Neutrophil (primary cell): ENCODE data around the gene ADAMTSL1.

Source experiments
- H3K27ac ChIP-seq: fragments of 200-600 bp; sonication (generic); 2 replicates; pipeline ENCODE4 v1.5.1; 2016; ENCODE audit warnings: mild to moderate bottlenecking, moderate library complexity
- H3K27me3 ChIP-seq: fragments of 200-600 bp; sonication (generic); 2 replicates; pipeline ENCODE4 v1.6.0; 2016; ENCODE audit warnings: mild to moderate bottlenecking
- H3K36me3 ChIP-seq: fragments of 200-600 bp; sonication (generic); 2 replicates; pipeline ENCODE4 v1.5.1; 2017
- H3K4me1 ChIP-seq, 2 experiments: fragments of 200-600 bp in 1 of 2; sonication (generic) in 1 of 2; 1 replicate in 1 of 2; 2 replicates in 1 of 2; pipeline versions ENCODE4 v1.5.1 to v1.6.1; 2013 to 2016; ENCODE audit warnings: low read depth in 1 of 2, low read length in 1 of 2, mild to moderate bottlenecking in 1 of 2, moderate library complexity in 1 of 2; ENCODE audit not compliant: control insufficient read depth in 1 of 2, insufficient read depth in 1 of 2
- H3K4me3 ChIP-seq, 2 experiments: fragments of 200-600 bp in 1 of 2; sonication (generic) in 1 of 2; 1 replicate in 1 of 2; 2 replicates in 1 of 2; pipeline ENCODE4 v1.5.1; 2013 to 2016; ENCODE audit warnings: low read depth in 1 of 2, low read length in 1 of 2, mild to moderate bottlenecking in 1 of 2, moderate library complexity in 1 of 2
- H3K9me3 ChIP-seq: fragments of 200-600 bp; sonication (generic); 2 replicates; pipeline ENCODE4 v1.5.1; 2016
- TF ChIP-seq, protein P1 (sequence below): fragments of 200-600 bp; sonication (generic); IDR thresholded peaks from 2 replicates; pipeline ENCODE4 v1.5.1; 2016; ENCODE audit warnings: antibody characterized with exemption

The ADAMTSL1 gene

GRCh38 chr9:18851069-18851795 lies 377.3 kb downstream of the ADAMTSL1 start:
- TF ChIP-seq, protein P1, sequence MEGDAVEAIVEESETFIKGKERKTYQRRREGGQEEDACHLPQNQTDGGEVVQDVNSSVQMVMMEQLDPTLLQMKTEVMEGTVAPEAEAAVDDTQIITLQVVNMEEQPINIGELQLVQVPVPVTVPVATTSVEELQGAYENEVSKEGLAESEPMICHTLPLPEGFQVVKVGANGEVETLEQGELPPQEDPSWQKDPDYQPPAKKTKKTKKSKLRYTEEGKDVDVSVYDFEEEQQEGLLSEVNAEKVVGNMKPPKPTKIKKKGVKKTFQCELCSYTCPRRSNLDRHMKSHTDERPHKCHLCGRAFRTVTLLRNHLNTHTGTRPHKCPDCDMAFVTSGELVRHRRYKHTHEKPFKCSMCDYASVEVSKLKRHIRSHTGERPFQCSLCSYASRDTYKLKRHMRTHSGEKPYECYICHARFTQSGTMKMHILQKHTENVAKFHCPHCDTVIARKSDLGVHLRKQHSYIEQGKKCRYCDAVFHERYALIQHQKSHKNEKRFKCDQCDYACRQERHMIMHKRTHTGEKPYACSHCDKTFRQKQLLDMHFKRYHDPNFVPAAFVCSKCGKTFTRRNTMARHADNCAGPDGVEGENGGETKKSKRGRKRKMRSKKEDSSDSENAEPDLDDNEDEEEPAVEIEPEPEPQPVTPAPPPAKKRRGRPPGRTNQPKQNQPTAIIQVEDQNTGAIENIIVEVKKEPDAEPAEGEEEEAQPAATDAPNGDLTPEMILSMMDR = no peak
- no peak overlapping the region for H3K4me3 ChIP-seq
- H3K27me3 ChIP-seq = no peaks in the 10 kb centered on the region

GRCh38 chr9:18855656-18856055 lies 381.7 kb downstream of the ADAMTSL1 start:
- Histone ChIP-seq H3K4me3 (no peak overlapping the region), H3K27me3 (no peaks in the 10 kb centered on the region), H3K4me1 (no peaks in the 10 kb centered on the region), H3K27ac (no peak overlapping the region), H3K9me3 (no peaks in the 10 kb centered on the region), H3K36me3 (no peaks in the 10 kb centered on the region)
- TF ChIP-seq, protein P1 = no peak

More at GRCh38 chr9:18851069-18851795, 377.3 kb downstream of the ADAMTSL1 start:
- Histone ChIP-seq H3K4me1 (no peaks in the 10 kb centered on the region), H3K27ac (no peak overlapping the region), H3K36me3 (no peaks in the 10 kb centered on the region), H3K9me3 (no peaks in the 10 kb centered on the region)

GRCh38 chr9:18857334-18857733 lies 383.4 kb downstream of the ADAMTSL1 start:
- TF ChIP-seq, protein P1 = no peak
- Histone ChIP-seq H3K4me3 (no peak overlapping the region), H3K27me3 (no peaks in the 10 kb centered on the region), H3K9me3 (no peaks in the 10 kb centered on the region), H3K4me1 (no peaks in the 10 kb centered on the region), H3K27ac (no peak overlapping the region), H3K36me3 (no peaks in the 10 kb centered on the region)

GRCh38 chr9:18857769-18858168 lies 383.8 kb downstream of the ADAMTSL1 start:
- TF ChIP-seq, protein P1 = no peak
- H3K36me3 ChIP-seq = no peaks in the 10 kb centered on the region

DNA sequence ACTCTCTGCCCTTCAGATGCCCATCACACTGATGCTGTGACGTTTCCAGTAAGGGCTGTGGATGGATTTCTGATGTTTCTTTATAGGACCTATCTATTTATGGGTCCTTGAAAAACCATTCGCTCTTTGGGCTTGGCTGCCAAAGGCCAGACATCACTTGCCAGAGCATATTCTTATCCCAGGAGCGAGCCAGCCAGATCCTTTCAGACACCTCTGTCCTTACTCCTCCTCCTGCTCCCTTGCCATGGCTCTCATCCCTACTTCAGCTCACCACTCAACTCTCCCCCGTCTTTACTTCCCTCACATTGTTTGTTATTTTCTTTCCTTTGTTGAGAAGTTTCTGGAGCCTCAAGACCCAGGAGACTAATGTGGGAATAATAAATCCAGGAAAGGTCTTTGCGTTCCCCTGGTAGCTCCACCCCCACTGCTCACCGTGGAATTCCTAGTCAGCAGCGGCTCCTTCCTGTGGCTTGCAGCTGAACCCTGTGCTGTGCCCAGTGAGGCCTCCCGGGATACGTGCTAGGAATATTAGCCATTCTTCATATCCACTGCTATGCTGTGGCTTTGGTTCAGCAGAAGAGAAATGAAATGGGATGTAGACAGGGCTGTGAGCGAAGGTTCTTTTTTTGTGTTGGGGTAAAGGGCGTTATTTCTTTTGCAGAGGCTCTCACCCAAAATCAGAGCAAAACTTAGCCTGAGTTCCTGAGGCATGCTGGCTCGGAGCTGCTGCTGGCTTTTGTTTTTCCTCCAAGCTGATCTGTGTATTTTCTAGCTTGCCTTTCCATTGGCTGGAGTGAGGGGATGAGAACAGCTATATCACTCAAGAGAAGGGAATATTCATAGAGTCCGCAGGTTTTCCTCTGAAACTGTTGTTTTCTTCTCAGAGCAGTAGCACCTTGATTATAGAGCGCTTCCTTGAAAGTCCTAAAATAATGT lies 387.9 kb downstream of the ADAMTSL1 start:
- Histone ChIP-seq H3K4me1 (no peaks in the 10 kb centered on the region), H3K27ac (no peak overlapping the region), H3K36me3 (no peaks in the 10 kb centered on the region), H3K9me3 (no peaks in the 10 kb centered on the region), H3K27me3 (no peaks in the 10 kb centered on the region), H3K4me3 (no peak overlapping the region)
- TF ChIP-seq, protein P1 = no peak

More at GRCh38 chr9:18857769-18858168, 383.8 kb downstream of the ADAMTSL1 start:
- H3K27me3 ChIP-seq = no peaks in the 10 kb centered on the region
- no peak overlapping the region for H3K27ac ChIP-seq
- H3K4me3 ChIP-seq = no peak overlapping the region
- H3K4me1 ChIP-seq = no peaks in the 10 kb centered on the region
- no peaks in the 10 kb centered on the region for H3K9me3 ChIP-seq
